ENCODE results near the gene TFPI2.

DNA sequence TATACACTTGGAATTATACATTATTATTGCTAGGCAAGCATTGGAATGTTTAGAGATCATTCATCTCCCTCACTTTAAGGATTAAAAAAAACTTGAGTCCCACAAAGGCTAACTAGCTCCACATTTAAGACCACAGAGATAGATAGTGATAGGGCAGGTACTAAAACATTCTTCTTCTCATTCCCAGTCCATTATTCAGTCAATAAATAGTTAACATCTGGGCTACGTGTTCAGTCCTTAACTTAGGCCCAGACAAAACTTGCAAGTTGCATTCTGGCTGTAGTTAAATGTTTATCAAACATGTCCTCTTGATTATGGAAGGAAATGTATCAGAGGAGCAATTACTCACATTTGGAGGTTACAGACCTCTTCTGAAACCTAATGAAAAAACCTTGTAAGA lies 33.4 kb upstream of the TFPI2 start:
- TF ChIP-seq CTCF (conservative IDR thresholded peaks at IDR 0.05; ENCODE audit: low read depth, low read length) (no peak), EZH2 (IDR thresholded peaks at IDR 0.05; ENCODE audit: borderline replicate concordance, low read depth, low read length, poor library complexity, severe bottlenecking) (no peak)

Measured in A673 (cell line).